Measurements from ENCODE around the gene HEPACAM2.

Gene HEPACAM2

DNA sequence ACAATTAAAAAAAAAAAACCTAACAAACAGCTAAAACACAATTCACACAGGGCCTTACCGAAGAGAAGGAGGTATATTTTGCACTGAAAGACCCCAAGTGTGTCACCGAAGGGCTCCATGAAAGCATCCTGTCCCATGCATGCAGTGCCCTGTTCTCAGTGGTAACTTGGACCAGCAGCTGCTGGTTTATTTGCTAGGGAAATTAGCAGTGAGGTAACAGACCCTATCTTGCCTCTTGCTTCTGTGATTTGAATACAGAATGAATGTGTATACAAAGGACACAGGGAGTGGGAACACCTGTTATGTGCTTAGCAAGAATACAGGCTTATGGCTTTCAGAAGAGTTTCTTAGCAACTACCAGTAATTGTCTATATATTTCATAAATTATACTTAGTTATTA lies at the start of gene HEPACAM2:
TSS of gene HEPACAM2 (minus strand) at position 160 of the 400 bp plus-strand sequence.
- no peaks in the 10 kb centered on the region for H3K9me3 ChIP-seq (ENCODE audit: insufficient read depth, low read length)
- H3K9ac ChIP-seq (ENCODE audit: low read length), result no peak within 1 kb of the TSS
- H3K79me2 ChIP-seq (ENCODE audit: low read length), result no peaks in the 10 kb centered on the region
- H3K27me3 ChIP-seq (ENCODE audit: low read depth, low read length), result no peaks in the 10 kb centered on the region
- H4K20me1 ChIP-seq (ENCODE audit: insufficient read depth, low read length), result no peaks in the 10 kb centered on the region
- H3K4me3 ChIP-seq (ENCODE audit: low read length), result no peak within 1 kb of the TSS
- H3K4me1 ChIP-seq (ENCODE audit: low read length), result peaks cover 10% of the 10 kb centered on the region
- no peak within 1 kb of the TSS for H2AFZ ChIP-seq (ENCODE audit: low read depth, low read length)
- TF ChIP-seq EZH2phosphoT487 (IDR thresholded peaks at IDR 0.05; ENCODE audit: low read depth), result no peak
- TF ChIP-seq, protein P1, sequence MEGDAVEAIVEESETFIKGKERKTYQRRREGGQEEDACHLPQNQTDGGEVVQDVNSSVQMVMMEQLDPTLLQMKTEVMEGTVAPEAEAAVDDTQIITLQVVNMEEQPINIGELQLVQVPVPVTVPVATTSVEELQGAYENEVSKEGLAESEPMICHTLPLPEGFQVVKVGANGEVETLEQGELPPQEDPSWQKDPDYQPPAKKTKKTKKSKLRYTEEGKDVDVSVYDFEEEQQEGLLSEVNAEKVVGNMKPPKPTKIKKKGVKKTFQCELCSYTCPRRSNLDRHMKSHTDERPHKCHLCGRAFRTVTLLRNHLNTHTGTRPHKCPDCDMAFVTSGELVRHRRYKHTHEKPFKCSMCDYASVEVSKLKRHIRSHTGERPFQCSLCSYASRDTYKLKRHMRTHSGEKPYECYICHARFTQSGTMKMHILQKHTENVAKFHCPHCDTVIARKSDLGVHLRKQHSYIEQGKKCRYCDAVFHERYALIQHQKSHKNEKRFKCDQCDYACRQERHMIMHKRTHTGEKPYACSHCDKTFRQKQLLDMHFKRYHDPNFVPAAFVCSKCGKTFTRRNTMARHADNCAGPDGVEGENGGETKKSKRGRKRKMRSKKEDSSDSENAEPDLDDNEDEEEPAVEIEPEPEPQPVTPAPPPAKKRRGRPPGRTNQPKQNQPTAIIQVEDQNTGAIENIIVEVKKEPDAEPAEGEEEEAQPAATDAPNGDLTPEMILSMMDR (IDR thresholded peaks at IDR 0.05; ENCODE audit: low read depth, low read length), result no peak
- no peaks in the 10 kb centered on the region for H3K36me3 ChIP-seq (replicated peaks; ENCODE audit: low read depth, low read length)
- no peak within 1 kb of the TSS for H3K4me2 ChIP-seq (ENCODE audit: low read length)
- H3K27ac ChIP-seq (ENCODE audit: low read length), result no peak within 1 kb of the TSS

DNA sequence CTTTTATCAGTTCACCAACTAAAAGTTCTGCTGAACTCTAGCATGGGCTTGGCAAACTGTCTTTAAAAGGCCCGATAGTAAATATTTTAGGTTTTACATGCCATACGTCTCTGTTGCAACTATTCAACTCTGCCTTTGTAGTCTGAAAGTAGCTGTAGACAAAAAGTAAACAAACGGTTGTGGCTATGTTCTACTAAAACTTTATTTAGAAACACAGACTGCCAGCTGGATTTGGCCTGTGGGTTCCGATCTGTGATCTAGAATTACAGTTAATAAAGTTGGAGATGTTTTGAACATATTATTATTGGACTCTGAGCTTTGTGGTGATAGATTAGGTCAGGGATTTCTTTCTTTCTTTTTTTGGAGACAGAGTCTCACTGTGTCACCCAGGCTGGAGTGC lies 39.0 kb upstream of the HEPACAM2 start:
- H3K9me3 ChIP-seq (ENCODE audit: insufficient read depth, low read length), result no peaks in the 10 kb centered on the region
- H3K36me3 ChIP-seq (replicated peaks; ENCODE audit: low read depth, low read length), result no peaks in the 10 kb centered on the region
- TF ChIP-seq, protein P1 (IDR thresholded peaks at IDR 0.05; ENCODE audit: low read depth, low read length), result no peak
- TF ChIP-seq EZH2phosphoT487 (IDR thresholded peaks at IDR 0.05; ENCODE audit: low read depth), result no peak
- H3K27me3 ChIP-seq (ENCODE audit: low read depth, low read length), result no peaks in the 10 kb centered on the region
- H3K79me2 ChIP-seq (ENCODE audit: low read length), result no peaks in the 10 kb centered on the region
- H3K4me2 ChIP-seq (ENCODE audit: low read length), result no peak overlapping the region
- no peak overlapping the region for H3K27ac ChIP-seq (ENCODE audit: low read length)
- no peak overlapping the region for H3K4me3 ChIP-seq (ENCODE audit: low read length)
- no peaks in the 10 kb centered on the region for H4K20me1 ChIP-seq (ENCODE audit: insufficient read depth, low read length)
- H3K4me1 ChIP-seq (ENCODE audit: low read length), result no peaks in the 10 kb centered on the region
- H3K9ac ChIP-seq (ENCODE audit: low read length), result no peak overlapping the region
- H2AFZ ChIP-seq (ENCODE audit: low read depth, low read length), result no peak overlapping the region

DNA sequence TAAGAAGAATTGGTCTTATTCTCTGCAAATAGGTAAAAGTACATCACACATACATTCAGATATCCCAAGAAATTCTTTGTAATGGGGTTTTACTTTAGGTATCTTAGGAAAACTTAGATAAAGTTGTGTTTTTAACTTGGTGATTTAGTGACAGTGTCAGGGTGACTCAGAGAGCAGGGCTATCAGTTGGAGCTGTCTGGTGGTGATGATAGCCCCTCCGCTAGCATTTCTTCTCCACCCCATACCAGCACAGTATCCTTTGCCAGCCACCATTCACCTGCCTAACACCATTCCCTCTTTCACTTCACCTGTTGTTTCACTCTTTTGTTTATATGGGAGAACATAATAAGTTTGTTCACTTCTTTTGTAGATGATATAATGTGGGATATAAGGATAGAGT lies 36.3 kb upstream of the HEPACAM2 start:
- Histone ChIP-seq H3K36me3 (replicated peaks; ENCODE audit: low read depth, low read length) (no peaks in the 10 kb centered on the region), H3K4me1 (ENCODE audit: low read length) (no peaks in the 10 kb centered on the region), H3K4me2 (ENCODE audit: low read length) (no peak overlapping the region), H4K20me1 (ENCODE audit: insufficient read depth, low read length) (no peaks in the 10 kb centered on the region), H3K9me3 (ENCODE audit: insufficient read depth, low read length) (no peaks in the 10 kb centered on the region), H3K27ac (ENCODE audit: low read length) (no peak overlapping the region), H3K27me3 (ENCODE audit: low read depth, low read length) (no peaks in the 10 kb centered on the region), H3K9ac (ENCODE audit: low read length) (no peak overlapping the region), H3K4me3 (ENCODE audit: low read length) (no peak overlapping the region), H2AFZ (ENCODE audit: low read depth, low read length) (no peak overlapping the region), H3K79me2 (ENCODE audit: low read length) (no peaks in the 10 kb centered on the region)
- TF ChIP-seq, protein P1 (IDR thresholded peaks at IDR 0.05; ENCODE audit: low read depth, low read length), result no peak
- no peak for TF ChIP-seq EZH2phosphoT487 (IDR thresholded peaks at IDR 0.05; ENCODE audit: low read depth)

DNA sequence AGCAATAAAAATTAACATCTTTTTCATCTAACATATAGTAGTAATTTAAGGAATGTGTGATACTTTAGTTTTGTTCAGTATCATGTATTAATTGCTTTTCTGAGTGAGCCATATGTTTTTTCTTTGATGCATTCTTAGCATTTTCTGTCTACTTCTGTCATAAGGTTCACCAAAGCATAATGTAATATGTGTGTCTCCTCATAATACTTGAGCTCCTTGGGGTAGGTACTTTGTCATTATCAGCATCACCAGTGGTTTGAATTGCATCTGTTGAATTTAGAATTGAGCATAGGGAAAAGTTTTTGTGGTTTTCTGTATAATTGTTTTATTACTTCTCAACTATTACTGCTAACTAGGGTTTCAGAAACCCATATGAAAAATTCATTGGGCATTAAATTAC lies 32.4 kb upstream of the HEPACAM2 start:
- Histone ChIP-seq H3K4me3 (ENCODE audit: low read length) (no peak overlapping the region), H3K9me3 (ENCODE audit: insufficient read depth, low read length) (no peaks in the 10 kb centered on the region), H4K20me1 (ENCODE audit: insufficient read depth, low read length) (no peaks in the 10 kb centered on the region), H3K4me2 (ENCODE audit: low read length) (no peak overlapping the region), H3K27me3 (ENCODE audit: low read depth, low read length) (no peaks in the 10 kb centered on the region), H3K4me1 (ENCODE audit: low read length) (no peaks in the 10 kb centered on the region), H3K36me3 (replicated peaks; ENCODE audit: low read depth, low read length) (no peaks in the 10 kb centered on the region), H3K27ac (ENCODE audit: low read length) (no peak overlapping the region), H2AFZ (ENCODE audit: low read depth, low read length) (no peak overlapping the region), H3K9ac (ENCODE audit: low read length) (no peak overlapping the region), H3K79me2 (ENCODE audit: low read length) (no peaks in the 10 kb centered on the region)
- TF ChIP-seq EZH2phosphoT487 (IDR thresholded peaks at IDR 0.05; ENCODE audit: low read depth), result no peak
- TF ChIP-seq, protein P1 (IDR thresholded peaks at IDR 0.05; ENCODE audit: low read depth, low read length), result no peak

Data from OCI-LY3 (cell line).